H1 (cell line): ENCODE results near the gene PRKCZ. TPM values are rescaled to one million over a fixed set of nuclear protein-coding genes. Genes with fewer than 3 reads are reported as not detected.

Experiments used
- CTCF ChIA-PET: fragments of 300-600 bp; sonication (Branson Sonifier 250); formaldehyde crosslinking; loops from one replicate; lab custom pipeline; 2021; ENCODE audit not compliant: partially characterized antibody; lab: Charles Lee
- POLR2A ChIA-PET: fragments of 300-600 bp; sonication (Branson Sonifier 250); formaldehyde crosslinking; loops from one replicate; lab custom pipeline; 2021; ENCODE audit warnings: inconsistent platforms; ENCODE audit not compliant: partially characterized antibody; lab: Charles Lee
- DNase-seq, 2 experiments: peaks; one replicate each; pipeline versions ENCODE4 v3.0.0 to v3.0.0-alpha.2; 2010 to 2022; ENCODE audit warnings: low spot score in 2 of 2, low read depth in 1 of 2, mixed read lengths in 1 of 2
- FAIRE-seq: peaks from 2 replicates; lab custom pipeline; 2011; peaks lifted over from hg19 to GRCh38; lab: Jason Lieb, UNC
- H2AFZ ChIP-seq: 2 replicates; pipeline ENCODE4 v1.8.1; 2012; ENCODE audit warnings: low read length, inconsistent platforms
- H2AK5ac ChIP-seq: 2 replicates; pipeline ENCODE4 v1.6.1; 2013; ENCODE audit warnings: low read depth, low read length
- H2BK120ac ChIP-seq: replicated peaks from 2 replicates; pipeline ENCODE3; 2013; ENCODE audit warnings: low read depth, low read length, inconsistent platforms
- H2BK12ac ChIP-seq: 2 replicates; pipeline ENCODE4 v1.6.1; 2013; ENCODE audit warnings: low read depth, low read length
- H2BK15ac ChIP-seq: 2 replicates; pipeline ENCODE4 v1.6.1; 2013; ENCODE audit warnings: low read length
- H2BK20ac ChIP-seq: 2 replicates; pipeline ENCODE4 v1.6.1; 2013; ENCODE audit warnings: low read length
- H2BK5ac ChIP-seq: 2 replicates; pipeline ENCODE4 v1.6.1; 2013; ENCODE audit warnings: low read depth, low read length
- H3K14ac ChIP-seq: 2 replicates; pipeline ENCODE4 v1.6.1; 2013; ENCODE audit warnings: inconsistent platforms; ENCODE audit not compliant: insufficient read length
- H3K18ac ChIP-seq: 2 replicates; pipeline ENCODE4 v1.6.1; 2013; ENCODE audit warnings: low read length; ENCODE audit errors: extremely low read depth
- H3K23ac ChIP-seq: 2 replicates; pipeline ENCODE4 v1.6.1; 2013; ENCODE audit warnings: inconsistent platforms; ENCODE audit not compliant: insufficient read length
- H3K23me2 ChIP-seq: 2 replicates; pipeline ENCODE4 v1.6.1; 2013; ENCODE audit warnings: low read depth, low read length
- H3K27ac ChIP-seq: 2 replicates; pipeline ENCODE4 v1.6.1; 2011; ENCODE audit warnings: low read depth, low read length, inconsistent platforms
- H3K27me3 ChIP-seq, 4 experiments: replicated peaks in 1 of 4; 1 replicate in 1 of 4; 2 replicates in 3 of 4; pipeline versions ENCODE4 v1.6.1 to v1.8.1; 2011 to 2013; ENCODE audit warnings: low read length in 3 of 4, mild to moderate bottlenecking in 3 of 4, inconsistent platforms in 2 of 4, mixed read lengths in 2 of 4, moderate library complexity in 1 of 4; ENCODE audit not compliant: control insufficient read depth in 3 of 4, insufficient read depth in 3 of 4; ENCODE audit errors: extremely low read depth in 1 of 4
- H3K36me3 ChIP-seq, 4 experiments: 2 replicates each; pipeline versions ENCODE4 v1.6.1 to v1.8.1; 2011 to 2013; ENCODE audit warnings: mild to moderate bottlenecking in 4 of 4, low read length in 3 of 4, moderate library complexity in 2 of 4, control low read depth in 1 of 4, inconsistent platforms in 1 of 4; ENCODE audit not compliant: insufficient read depth in 4 of 4, control insufficient read depth in 2 of 4
- H3K4ac ChIP-seq: replicated peaks from 2 replicates; pipeline ENCODE3; 2013; ENCODE audit warnings: low read length, low read depth, mixed read lengths, inconsistent platforms; ENCODE audit not compliant: insufficient read length
- H3K4me1 ChIP-seq, 4 experiments: replicated peaks in 1 of 4; 1 replicate in 1 of 4; 2 replicates in 3 of 4; pipeline versions ENCODE4 v1.6.1 to v1.8.1; 2011 to 2013; ENCODE audit warnings: low read length in 3 of 4, inconsistent platforms in 2 of 4, mixed read lengths in 1 of 4; ENCODE audit not compliant: insufficient read depth in 4 of 4, control insufficient read depth in 3 of 4
- H3K4me2 ChIP-seq, 2 experiments: 2 replicates each; pipeline versions ENCODE4 v1.6.1 to v1.8.1; 2011 to 2013; ENCODE audit warnings: low read depth in 2 of 2, low read length in 2 of 2, control low read depth in 1 of 2, inconsistent platforms in 1 of 2, mild to moderate bottlenecking in 1 of 2; ENCODE audit not compliant: insufficient read depth in 1 of 2
- H3K4me3 ChIP-seq, 4 experiments: fragments of 200-600, 300-600 bp in 1 of 4; sonication (generic), shearing (Covaris generic), sonication (Bioruptor Twin) in 1 of 4; 2 replicates each; pipeline versions ENCODE4 v1.5.1 to v1.8.1; 2011 to 2016; ENCODE audit warnings: low read length in 4 of 4, low read depth in 3 of 4, control low read depth in 2 of 4, inconsistent platforms in 2 of 4, mild to moderate bottlenecking in 2 of 4, mixed read lengths in 1 of 4, moderate library complexity in 1 of 4; ENCODE audit not compliant: insufficient read depth in 2 of 4; ENCODE audit errors: extremely low read depth in 1 of 4
- H3K56ac ChIP-seq: replicated peaks from 2 replicates; pipeline ENCODE3; 2013; ENCODE audit warnings: low read depth, mild to moderate bottlenecking, mixed read lengths, low read length, inconsistent platforms; ENCODE audit not compliant: insufficient read length
- H3K79me1 ChIP-seq: 2 replicates; pipeline ENCODE4 v1.6.1; 2013; ENCODE audit warnings: low read depth, low read length, control low read depth
- H3K79me2 ChIP-seq, 2 experiments: 2 replicates each; pipeline versions ENCODE4 v1.6.1 to v1.8.1; 2012 to 2013; ENCODE audit warnings: low read length in 2 of 2, mild to moderate bottlenecking in 2 of 2, inconsistent platforms in 1 of 2; ENCODE audit not compliant: insufficient read depth in 2 of 2, control insufficient read depth in 1 of 2
- H3K9ac ChIP-seq, 4 experiments: replicated peaks in 1 of 4; 1 replicate in 1 of 4; 2 replicates in 3 of 4; pipeline versions ENCODE4 v1.6.1 to v1.8.1; 2011 to 2013; ENCODE audit warnings: low read depth in 3 of 4, low read length in 3 of 4, control low read depth in 2 of 4, mild to moderate bottlenecking in 2 of 4, moderate library complexity in 2 of 4, inconsistent platforms in 1 of 4; ENCODE audit errors: extremely low read depth in 1 of 4
- H3K9me3 ChIP-seq, 2 experiments: 2 replicates each; pipeline versions ENCODE4 v1.6.1 to v1.8.1; 2012 to 2013; ENCODE audit warnings: mild to moderate bottlenecking in 2 of 2, moderate library complexity in 2 of 2, control low read depth in 1 of 2, inconsistent platforms in 1 of 2, low read depth in 1 of 2, low read length in 1 of 2, mixed read lengths in 1 of 2; ENCODE audit not compliant: insufficient read depth in 2 of 2
- H4K20me1 ChIP-seq, 2 experiments: replicated peaks in 1 of 2; 2 replicates each; pipeline versions ENCODE3 to v1.8.1; 2011 to 2013; ENCODE audit warnings: inconsistent platforms in 2 of 2, low read length in 2 of 2, mild to moderate bottlenecking in 1 of 2; ENCODE audit not compliant: insufficient read depth in 2 of 2, control insufficient read depth in 1 of 2
- H4K5ac ChIP-seq: 2 replicates; pipeline ENCODE4 v1.6.1; 2013; ENCODE audit warnings: low read length, low read depth, mixed read lengths, inconsistent platforms; ENCODE audit not compliant: insufficient read length
- H4K8ac ChIP-seq: 2 replicates; pipeline ENCODE4 v1.8.0; 2013; ENCODE audit warnings: mild to moderate bottlenecking, moderate library complexity, low read length, inconsistent platforms; ENCODE audit not compliant: insufficient read depth; ENCODE audit errors: extremely low read depth
- H4K91ac ChIP-seq: replicated peaks from 2 replicates; pipeline ENCODE3; 2013; ENCODE audit warnings: low read length, mixed read lengths, inconsistent platforms; ENCODE audit not compliant: insufficient read length
- BRCA1 ChIP-seq: IDR thresholded peaks from 2 replicates; pipeline ENCODE4 v1.6.1; 2012; ENCODE audit warnings: low read depth, low read length, improper control_type of control experiment
- JUN ChIP-seq: IDR thresholded peaks from 2 replicates; pipeline ENCODE4 v1.6.1; 2011; ENCODE audit warnings: low read depth, mild to moderate bottlenecking, improper control_type of control experiment, low read length
- SIN3A ChIP-seq, 2 experiments: IDR thresholded peaks in 1 of 2; conservative IDR thresholded peaks in 1 of 2; 2 replicates each; pipeline ENCODE4 v1.6.1; 2011 to 2012; ENCODE audit warnings: low read length in 2 of 2, improper control_type of control experiment in 1 of 2, low read depth in 1 of 2, mild to moderate bottlenecking in 1 of 2
- WGBS, 2 experiments: shearing (Covaris generic) in 1 of 2; methylation state at CpG; one replicate each; pipeline versions ENCODE4 v1.1.6 to v1.1.7; 2013 to 2015; ENCODE audit warnings: low lambda C conversion rate in 2 of 2, mixed read lengths in 2 of 2, inconsistent platforms in 1 of 2, low coverage in 1 of 2, missing lambda C conversion rate in 1 of 2; ENCODE audit not compliant: insufficient replicate concordance in 2 of 2, insufficient coverage in 1 of 2, insufficient read length in 1 of 2; ENCODE audit errors: extremely low coverage in 1 of 2, missing lambda C conversion rate in 1 of 2; 5-methylcytosine and 5-hydroxymethylcytosine counted together
- polyA plus RNA-seq, 7 experiments: library from polyadenylated mRNA; depleted of rRNA in 3 of 7; stranded (reverse) in 5 of 7; unstranded in 2 of 7; fragments of >200 nt in 5 of 7; fragments of 200-250 nt in 2 of 7; gene quantifications; 1 replicate in 5 of 7; 2 replicates in 1 of 7; 4 replicates in 1 of 7; pipeline versions ENCODE4 v1.2.1 to v1.2.3, GENCODE V29; 2011 to 2013; ENCODE audit warnings: missing spikeins in 2 of 7, mixed read lengths in 2 of 7
- total RNA-seq: library from RNA; stranded (reverse); fragmentation: NEBNext Ultra II Directional; extraction: Animal tissue kit (Norgen Biotek cat#: 25700); gene quantifications from 2 replicates; pipeline ENCODE4 v1.2.1, GENCODE V29; 2021

PRKCZ gene
- total and polyA plus RNA-seq, 2 of the 8 experiments (the other 6 are each of a cell fraction or from before 2014, with no cell fraction given), result 37.4 to 45.1 TPM

- H3K79me2 ChIP-seq, result peaks cover 0 to 10% of the 10 kb centered on the region in 2 experiments; a peak in 1 of 4 replicates
- H2BK120ac ChIP-seq, result peak overlapping the region; percentile 33
- no peaks in the 10 kb centered on the region for H3K79me1 ChIP-seq
- H2AFZ ChIP-seq, result no peak overlapping the region
- WGBS, 2 experiments, result 78% methylated on average over 31 of the region's 33 CpGs; no CpG with 5 or more reads in 1 of the 2 experiments
- no peak for DNase-seq
- no peaks in the 10 kb centered on the region for H3K27me3 ChIP-seq
- peaks cover 3% of the 10 kb centered on the region; the same call in 1 of the 2 replicates for H3K23me2 ChIP-seq
- no peak overlapping the region for H3K56ac ChIP-seq
- peak overlapping the region; percentile 56 to 64; a peak in 3 of 4 replicates for H3K4me2 ChIP-seq
- peaks cover 2 to 9% of the 10 kb centered on the region in 2 experiments for H4K20me1 ChIP-seq
- peak overlapping the region in 1 of 4 experiments; percentile 36; a peak in 1 of 8 replicates for H3K4me3 ChIP-seq
- CTCF ChIA-PET, result interaction anchor here (0.6 to 4.0 kb wide), 13 partner anchors 11 to 266 kb away, joined by 3 to 28 read pairs (median 6); no protein-coding TSS in a partner anchor
- POLR2A ChIA-PET, result interaction anchor here (0.6 to 2.3 kb wide), 4 partner anchors 12 to 335 kb away, joined by 3 to 7 read pairs (median 4); no protein-coding TSS in a partner anchor
- peak overlapping the region; percentile 80; the same call in 1 of the 2 replicates for H2BK20ac ChIP-seq
- H3K9me3 ChIP-seq, result no peaks in the 10 kb centered on the region
- no peak overlapping the region for H3K14ac ChIP-seq
- no peak overlapping the region for H3K27ac ChIP-seq
- H2AK5ac ChIP-seq, result peak overlapping the region; percentile 39; the same call in 1 of the 2 replicates
- H4K5ac ChIP-seq, result no peak overlapping the region
- FAIRE-seq, result no peak
- 0 out of 2 replicates have a peak overlapping the region, but pooled peaks have one; percentile 4 for H4K8ac ChIP-seq
- H3K9ac ChIP-seq, result no peak overlapping the region; a peak in 1 of 7 replicates
- peak overlapping the region; percentile 44 for H4K91ac ChIP-seq
- H3K4ac ChIP-seq, result no peak overlapping the region
- TF ChIP-seq BRCA1 (no peak), JUN (no peak), SIN3A (conservative IDR thresholded peaks at IDR 0.05 in 1 of 2, IDR thresholded peaks at IDR 0.05 in 1 of 2; ENCODE audit: low read depth in 1 of 2, low read length in 2 of 2) (0 out of 4 replicates have a peak, but pooled peaks of 1 of the 2 experiments have one; percentile 0)
- H3K4me1 ChIP-seq, result peaks cover 0 to 18% (median 13%) of the 10 kb centered on the region in 4 experiments; a peak in 6 of 7 replicates
- H2BK5ac ChIP-seq, result 0 out of 2 replicates have a peak overlapping the region, but pooled peaks have one; percentile 44
- peak overlapping the region; percentile 60; the same call in 1 of the 2 replicates for H3K18ac ChIP-seq
- no peaks in the 10 kb centered on the region for H3K36me3 ChIP-seq
- no peak overlapping the region for H3K23ac ChIP-seq
- H2BK12ac ChIP-seq, result no peak overlapping the region
- H2BK15ac ChIP-seq, result peak overlapping the region; percentile 61; the same call in 1 of the 2 replicates
Measured at GRCh38 chr1:2115008-2115641, 64.9 kb downstream of the PRKCZ start.
